Measurements from ENCODE around the gene TEX30. TPM values are rescaled to one million over a fixed set of nuclear protein-coding genes. Genes with fewer than 3 reads are reported as not detected.

TEX30 gene
- 10 to 100 TPM; 10.3 to 15.7 TPM for polyA plus RNA-seq

DNA sequence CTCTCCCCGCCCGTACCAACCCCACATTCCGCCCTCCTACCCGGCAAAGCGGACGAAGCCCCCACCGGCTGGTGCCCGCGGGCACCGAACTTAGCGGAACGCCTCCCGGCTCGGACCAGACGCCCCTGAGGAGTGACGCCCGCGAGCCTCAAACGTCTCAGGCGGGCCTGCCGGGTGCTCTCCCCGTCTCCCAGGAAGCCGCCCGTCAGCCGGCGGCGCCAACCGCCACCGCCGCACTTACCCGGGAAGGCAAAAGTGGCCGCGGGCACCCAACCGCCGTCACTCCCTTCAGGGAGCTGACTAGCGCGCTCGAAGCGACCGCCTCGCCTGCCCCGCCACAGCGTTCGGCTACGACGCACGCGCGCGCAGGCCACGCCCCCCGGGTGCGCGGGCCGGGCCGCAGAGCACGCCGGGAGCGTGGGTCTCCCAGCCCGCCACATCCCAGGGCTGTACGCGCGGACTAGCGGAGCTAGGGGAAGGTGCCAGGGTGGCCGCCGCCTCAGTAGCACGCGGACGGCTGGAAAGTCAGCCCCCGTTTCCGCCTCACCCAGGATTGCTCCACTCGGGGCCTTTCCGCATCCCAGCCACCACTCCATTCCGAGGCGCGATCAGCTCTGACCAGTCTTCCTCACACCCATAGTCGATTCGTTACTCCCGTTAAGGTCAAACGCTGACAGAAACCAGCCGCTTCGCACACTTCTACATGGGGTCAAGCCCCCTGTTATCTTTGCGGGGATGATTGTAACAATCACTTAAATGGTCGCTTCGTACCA, at the start of gene TEX30:
TEX30 (minus strand) TSS at position 346 of the 773 bp plus-strand sequence. CDS start 3,760 bp downstream, outside the sequence.
- Histone ChIP-seq H3K4me1 (ENCODE audit: control insufficient read depth in 2 of 2, insufficient read depth in 2 of 2, low read length in 1 of 2) (peaks cover 0 to 10% of the 10 kb centered on the region in 2 donors), H3K4me3 (ENCODE audit: low read depth in 1 of 2, low read length in 2 of 2) (peak within 1 kb of the TSS; percentile 80 to 84), H3K9me3 (ENCODE audit: control insufficient read depth in 2 of 2, insufficient read depth in 1 of 2, low read depth in 1 of 2, low read length in 1 of 2) (no peaks in the 10 kb centered on the region), H3K36me3 (ENCODE audit: control insufficient read depth in 2 of 2, insufficient read depth in 2 of 2, low read length in 1 of 2) (no peaks in the 10 kb centered on the region), H3K27me3 (ENCODE audit: control insufficient read depth in 1 of 2, insufficient read depth in 2 of 2, low read length in 2 of 2) (no peaks in the 10 kb centered on the region), H3K27ac (ENCODE audit: low read depth in 2 of 2, low read length in 1 of 2) (peak within 1 kb of the TSS; percentile 80 to 91)
- 2% methylated on average over 79 to 85 of the region's 85 CpGs for WGBS, 2 donors

- Histone ChIP-seq H3K4me1 (ENCODE audit: control insufficient read depth in 2 of 2, insufficient read depth in 2 of 2, low read length in 1 of 2) (no peaks in the 10 kb centered on the region), H3K9me3 (ENCODE audit: control insufficient read depth in 2 of 2, insufficient read depth in 1 of 2, low read depth in 1 of 2, low read length in 1 of 2) (no peaks in the 10 kb centered on the region), H3K4me3 (ENCODE audit: low read depth in 1 of 2, low read length in 2 of 2) (no peak overlapping the region), H3K36me3 (ENCODE audit: control insufficient read depth in 2 of 2, insufficient read depth in 2 of 2, low read length in 1 of 2) (peaks cover 2 to 4% of the 10 kb centered on the region in 2 donors), H3K27ac (ENCODE audit: low read depth in 2 of 2, low read length in 1 of 2) (no peak overlapping the region), H3K27me3 (ENCODE audit: control insufficient read depth in 1 of 2, insufficient read depth in 2 of 2, low read length in 2 of 2) (no peaks in the 10 kb centered on the region)
These were observed 44.3 kb upstream of the TEX30 start for GRCh38 chr13:102817907-102818306.

DNA sequence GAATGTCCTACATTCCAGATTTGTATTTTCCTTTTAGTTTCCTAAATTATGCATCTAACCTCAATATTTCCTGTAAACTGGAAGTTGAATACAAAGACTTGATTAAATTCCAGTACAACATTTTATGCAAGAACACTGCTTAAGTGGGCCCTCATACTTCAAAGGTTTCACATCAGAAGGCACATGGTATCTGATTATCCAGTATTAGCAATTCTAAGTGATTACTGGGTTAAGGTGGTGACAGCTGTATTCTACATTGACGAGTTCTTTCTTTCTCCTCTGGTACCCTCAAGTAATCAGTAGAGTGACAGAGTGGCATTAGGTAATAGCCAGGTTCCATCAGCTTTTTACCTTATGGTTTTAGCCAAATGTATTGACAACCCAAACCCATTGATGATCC, 43.7 kb upstream of the TEX30 start:
- Histone ChIP-seq H3K9me3 (ENCODE audit: control insufficient read depth in 2 of 2, insufficient read depth in 1 of 2, low read depth in 1 of 2, low read length in 1 of 2) (no peaks in the 10 kb centered on the region), H3K27me3 (ENCODE audit: control insufficient read depth in 1 of 2, insufficient read depth in 2 of 2, low read length in 2 of 2) (no peaks in the 10 kb centered on the region), H3K27ac (ENCODE audit: low read depth in 2 of 2, low read length in 1 of 2) (no peak overlapping the region), H3K4me1 (ENCODE audit: control insufficient read depth in 2 of 2, insufficient read depth in 2 of 2, low read length in 1 of 2) (no peaks in the 10 kb centered on the region), H3K36me3 (ENCODE audit: control insufficient read depth in 2 of 2, insufficient read depth in 2 of 2, low read length in 1 of 2) (peaks cover 2 to 3% of the 10 kb centered on the region in 2 donors), H3K4me3 (ENCODE audit: low read depth in 1 of 2, low read length in 2 of 2) (no peak overlapping the region)
- 92 to 98% methylated on average over 1 of the region's 1 CpG for WGBS, 2 donors

GRCh38 chr13:102816708-102817107, 43.1 kb upstream of the TEX30 start:
- Histone ChIP-seq H3K27me3 (ENCODE audit: control insufficient read depth in 1 of 2, insufficient read depth in 2 of 2, low read length in 2 of 2) (no peaks in the 10 kb centered on the region), H3K9me3 (ENCODE audit: control insufficient read depth in 2 of 2, insufficient read depth in 1 of 2, low read depth in 1 of 2, low read length in 1 of 2) (no peaks in the 10 kb centered on the region), H3K36me3 (ENCODE audit: control insufficient read depth in 2 of 2, insufficient read depth in 2 of 2, low read length in 1 of 2) (peaks cover under 1 to 2% of the 10 kb centered on the region in 2 donors), H3K4me3 (ENCODE audit: low read depth in 1 of 2, low read length in 2 of 2) (no peak overlapping the region), H3K27ac (ENCODE audit: low read depth in 2 of 2, low read length in 1 of 2) (no peak overlapping the region), H3K4me1 (ENCODE audit: control insufficient read depth in 2 of 2, insufficient read depth in 2 of 2, low read length in 1 of 2) (no peaks in the 10 kb centered on the region)
- 86 to 88% methylated on average over 4 of the region's 4 CpGs for WGBS, 2 donors

- 93% methylated on average over 5 of the region's 5 CpGs for WGBS, 2 donors
- H3K27me3 ChIP-seq (ENCODE audit: control insufficient read depth in 1 of 2, insufficient read depth in 2 of 2, low read length in 2 of 2): no peaks in the 10 kb centered on the region
- H3K4me3 ChIP-seq (ENCODE audit: low read depth in 1 of 2, low read length in 2 of 2): no peak overlapping the region
- H3K36me3 ChIP-seq (ENCODE audit: control insufficient read depth in 2 of 2, insufficient read depth in 2 of 2, low read length in 1 of 2): peaks cover 0 to 2% of the 10 kb centered on the region in 2 donors
- H3K4me1 ChIP-seq (ENCODE audit: control insufficient read depth in 2 of 2, insufficient read depth in 2 of 2, low read length in 1 of 2): no peaks in the 10 kb centered on the region
- peaks cover 0 to under 1% of the 10 kb centered on the region in 2 donors for H3K9me3 ChIP-seq (ENCODE audit: control insufficient read depth in 2 of 2, insufficient read depth in 1 of 2, low read depth in 1 of 2, low read length in 1 of 2)
- no peak overlapping the region for H3K27ac ChIP-seq (ENCODE audit: low read depth in 2 of 2, low read length in 1 of 2)
These were observed 42.2 kb upstream of the TEX30 start for GRCh38 chr13:102815788-102816187.

DNA sequence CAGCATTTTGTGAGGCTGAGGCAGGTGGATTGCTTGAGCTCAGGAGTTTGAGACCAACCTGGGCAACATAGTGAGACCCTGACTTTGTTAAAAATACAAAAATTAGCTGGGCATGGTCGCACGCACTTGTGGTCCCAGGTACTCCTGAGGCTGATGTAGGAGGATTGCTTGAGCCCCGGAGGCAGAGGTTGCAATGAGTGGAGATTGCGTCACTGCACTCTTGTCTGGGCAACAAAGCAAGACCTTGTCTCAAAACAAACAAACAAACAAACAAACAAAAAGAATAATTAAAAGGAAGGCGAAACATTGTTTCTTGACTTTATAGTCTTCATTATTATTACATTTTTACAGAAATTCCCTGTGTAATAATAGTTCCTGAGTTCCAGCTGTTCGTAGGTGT, 41.2 kb upstream of the TEX30 start:
- peaks cover 0 to 3% of the 10 kb centered on the region in 2 donors for H3K9me3 ChIP-seq (ENCODE audit: control insufficient read depth in 2 of 2, insufficient read depth in 1 of 2, low read depth in 1 of 2, low read length in 1 of 2)
- 80 to 89% methylated on average over 6 of the region's 6 CpGs for WGBS, 2 donors
- peaks cover 0 to 2% of the 10 kb centered on the region in 2 donors for H3K36me3 ChIP-seq (ENCODE audit: control insufficient read depth in 2 of 2, insufficient read depth in 2 of 2, low read length in 1 of 2)
- H3K4me1 ChIP-seq (ENCODE audit: control insufficient read depth in 2 of 2, insufficient read depth in 2 of 2, low read length in 1 of 2): no peaks in the 10 kb centered on the region
- no peaks in the 10 kb centered on the region for H3K27me3 ChIP-seq (ENCODE audit: control insufficient read depth in 1 of 2, insufficient read depth in 2 of 2, low read length in 2 of 2)
- no peak overlapping the region for H3K4me3 ChIP-seq (ENCODE audit: low read depth in 1 of 2, low read length in 2 of 2)
- no peak overlapping the region for H3K27ac ChIP-seq (ENCODE audit: low read depth in 2 of 2, low read length in 1 of 2)

DNA sequence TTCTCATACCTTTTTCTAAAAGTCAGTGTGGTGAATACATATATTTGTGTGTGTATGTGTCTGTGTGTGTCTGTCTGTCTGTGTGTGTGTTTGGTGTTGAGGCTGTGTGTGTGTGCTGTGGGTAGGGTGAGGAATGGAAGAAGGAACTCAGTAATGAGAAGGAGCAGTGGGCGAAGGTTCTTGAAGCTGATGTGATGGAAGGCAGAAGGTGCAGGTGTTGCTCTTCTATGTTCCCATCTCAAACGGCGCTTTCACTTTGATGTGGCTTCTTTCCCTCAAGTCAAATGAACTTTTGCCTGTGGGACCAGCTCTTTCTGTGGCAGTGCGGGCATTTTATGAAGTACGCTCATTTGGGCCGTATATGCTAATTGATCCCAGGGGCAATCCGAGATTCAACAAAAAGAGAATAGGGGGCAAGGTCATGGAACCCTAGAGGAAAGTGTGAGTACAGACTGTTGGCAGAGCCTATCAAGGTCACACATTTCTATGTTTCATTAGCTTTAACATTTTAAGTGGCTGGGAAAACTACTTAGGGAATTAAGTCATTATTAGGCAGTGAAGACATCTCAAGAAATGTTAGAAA, 40.5 kb upstream of the TEX30 start:
- Histone ChIP-seq H3K4me1 (ENCODE audit: control insufficient read depth in 2 of 2, insufficient read depth in 2 of 2, low read length in 1 of 2) (no peaks in the 10 kb centered on the region), H3K27me3 (ENCODE audit: control insufficient read depth in 1 of 2, insufficient read depth in 2 of 2, low read length in 2 of 2) (no peaks in the 10 kb centered on the region), H3K36me3 (ENCODE audit: control insufficient read depth in 2 of 2, insufficient read depth in 2 of 2, low read length in 1 of 2) (no peaks in the 10 kb centered on the region), H3K4me3 (ENCODE audit: low read depth in 1 of 2, low read length in 2 of 2) (no peak overlapping the region), H3K9me3 (ENCODE audit: control insufficient read depth in 2 of 2, insufficient read depth in 1 of 2, low read depth in 1 of 2, low read length in 1 of 2) (peaks cover 0 to 3% of the 10 kb centered on the region in 2 donors), H3K27ac (ENCODE audit: low read depth in 2 of 2, low read length in 1 of 2) (no peak overlapping the region)
- WGBS, 2 donors: 84 to 88% methylated on average over 7 of the region's 7 CpGs

GRCh38 chr13:102812611-102813287, 39.2 kb upstream of the TEX30 start:
- no peak overlapping the region for H3K4me3 ChIP-seq (ENCODE audit: low read depth in 1 of 2, low read length in 2 of 2)
- H3K9me3 ChIP-seq (ENCODE audit: control insufficient read depth in 2 of 2, insufficient read depth in 1 of 2, low read depth in 1 of 2, low read length in 1 of 2): peaks cover 0 to 3% of the 10 kb centered on the region in 2 donors
- H3K27ac ChIP-seq (ENCODE audit: low read depth in 2 of 2, low read length in 1 of 2): no peak overlapping the region
- no peaks in the 10 kb centered on the region for H3K27me3 ChIP-seq (ENCODE audit: control insufficient read depth in 1 of 2, insufficient read depth in 2 of 2, low read length in 2 of 2)
- no peaks in the 10 kb centered on the region for H3K4me1 ChIP-seq (ENCODE audit: control insufficient read depth in 2 of 2, insufficient read depth in 2 of 2, low read length in 1 of 2)
- no peaks in the 10 kb centered on the region for H3K36me3 ChIP-seq (ENCODE audit: control insufficient read depth in 2 of 2, insufficient read depth in 2 of 2, low read length in 1 of 2)

GRCh38 chr13:102807699-102808098, 34.1 kb upstream of the TEX30 start:
- H3K27me3 ChIP-seq (ENCODE audit: control insufficient read depth in 1 of 2, insufficient read depth in 2 of 2, low read length in 2 of 2): no peaks in the 10 kb centered on the region
- H3K4me3 ChIP-seq (ENCODE audit: low read depth in 1 of 2, low read length in 2 of 2): no peak overlapping the region
- H3K27ac ChIP-seq (ENCODE audit: low read depth in 2 of 2, low read length in 1 of 2): no peak overlapping the region
- peaks cover 0 to 2% of the 10 kb centered on the region in 2 donors for H3K4me1 ChIP-seq (ENCODE audit: control insufficient read depth in 2 of 2, insufficient read depth in 2 of 2, low read length in 1 of 2)
- WGBS, 2 donors: 95% methylated on average over 3 of the region's 3 CpGs
- H3K36me3 ChIP-seq (ENCODE audit: control insufficient read depth in 2 of 2, insufficient read depth in 2 of 2, low read length in 1 of 2): no peaks in the 10 kb centered on the region
- peaks cover 0 to 3% of the 10 kb centered on the region in 2 donors for H3K9me3 ChIP-seq (ENCODE audit: control insufficient read depth in 2 of 2, insufficient read depth in 1 of 2, low read depth in 1 of 2, low read length in 1 of 2)

Measured in esophagus (tissue), 2 donors.